HG03139 (cell line): ENCODE measurements around the gene ZAP70.
"Not testable (repeated sequence)": the region's sequence is repeated elsewhere in the genome, so short reads cannot be mapped to it uniquely, and the experiment has no call there.

ENCODE experiments used
- ATAC-seq: cut with Tn5 transposase; IDR thresholded peaks from one replicate; pipeline ENCODE4 v1.9.1; 2021; ENCODE audit not compliant: unreplicated experiment

The ZAP70 gene

GRCh38 chr2:97697252-97698235 lies 15.8 kb upstream of the ZAP70 start:
- no peak for ATAC-seq

- ATAC-seq: no peak
Measured at GRCh38 chr2:97698530-97698929, 14.8 kb upstream of the ZAP70 start.

- no peak for ATAC-seq
Measured at GRCh38 chr2:97699765-97700444, 13.5 kb upstream of the ZAP70 start.

GRCh38 chr2:97701186-97701585 lies 12.2 kb upstream of the ZAP70 start:
- ATAC-seq: no peak

- no peak for ATAC-seq
Measured at GRCh38 chr2:97701851-97702465, 11.4 kb upstream of the ZAP70 start.

- no peak for ATAC-seq
Measured at GRCh38 chr2:97702731-97703470, 10.5 kb upstream of the ZAP70 start.

GRCh38 chr2:97703741-97704140 lies 9.6 kb upstream of the ZAP70 start:
- ATAC-seq: no peak

GRCh38 chr2:97704989-97705388 lies 8.4 kb upstream of the ZAP70 start:
- no peak for ATAC-seq

GRCh38 chr2:97706112-97706511 lies 7.3 kb upstream of the ZAP70 start:
- no peak for ATAC-seq

- ATAC-seq: no peak
Measured at GRCh38 chr2:97706708-97707345, 6.5 kb upstream of the ZAP70 start.

GRCh38 chr2:97707362-97708047 lies 5.9 kb upstream of the ZAP70 start:
- no peak for ATAC-seq

- no peak for ATAC-seq
Measured at GRCh38 chr2:97708048-97708380, 5.4 kb upstream of the ZAP70 start.

GRCh38 chr2:97708608-97709007 lies 4.8 kb upstream of the ZAP70 start:
- ATAC-seq: no peak

GRCh38 chr2:97711394-97711711 lies 2.0 kb upstream of the ZAP70 start:
- no peak for ATAC-seq

- not testable (repeated sequence) for ATAC-seq
Measured at GRCh38 chr2:97712175-97712574, 1.2 kb upstream of the ZAP70 start.

- ATAC-seq: no peak
Measured at GRCh38 chr2:97712693-97713295, 582 bp upstream of the ZAP70 start.

GRCh38 chr2:97714084-97714949 lies 941 bp downstream of the ZAP70 start:
- ATAC-seq: no peak

- ATAC-seq: no peak
Measured at GRCh38 chr2:97714950-97715652, 1.7 kb downstream of the ZAP70 start.
